RWPE2 (cell line): ENCODE data around the gene GCKR.
A peak's percentile ranks its signal among the peaks of the same experiment; 100 is the strongest.
"Not testable (repeated sequence)": the region's sequence is repeated elsewhere in the genome, so short reads cannot be mapped to it uniquely, and the experiment has no call there.

Source experiments
- ATAC-seq: fragments of 200-7000 bp; cut with Tn5 transposase; 3 replicates; pipeline ENCODE4 v1.9.1; 2021; ENCODE audit warnings: low read depth
- DNase-seq: peaks from one replicate; pipeline ENCODE4 v3.0.0-alpha.2; 2020; ENCODE audit warnings: low spot score
- H3K27ac ChIP-seq: fragments of 450-650 bp; 2 replicates; pipeline ENCODE4 v1.5.1; 2017; ENCODE audit warnings: mild to moderate bottlenecking; ENCODE audit not compliant: poor library complexity, severe bottlenecking
- H3K27me3 ChIP-seq: fragments of 250-450 bp; sonication (Bioruptor Pico); 2 replicates; pipeline ENCODE4 v1.5.1; 2021; ENCODE audit warnings: mild to moderate bottlenecking, moderate library complexity; ENCODE audit not compliant: insufficient read depth, poor library complexity, severe bottlenecking
- H3K36me3 ChIP-seq: fragments of 250-450 bp; sonication (Bioruptor Pico); 2 replicates; pipeline ENCODE4 v1.5.1; 2020; ENCODE audit warnings: low read depth, mild to moderate bottlenecking, moderate library complexity
- H3K4me1 ChIP-seq: fragments of 250-450 bp; sonication (Bioruptor Pico); 2 replicates; pipeline ENCODE4 v1.5.1; 2021; ENCODE audit warnings: mild to moderate bottlenecking, moderate library complexity; ENCODE audit not compliant: insufficient read depth, poor library complexity, severe bottlenecking
- H3K4me3 ChIP-seq: fragments of 250-450 bp; sonication (Bioruptor Pico); 2 replicates; pipeline ENCODE4 v1.5.1; 2021; ENCODE audit warnings: mild to moderate bottlenecking, moderate library complexity; ENCODE audit not compliant: severe bottlenecking
- H3K9me3 ChIP-seq: fragments of 250-450 bp; sonication (Bioruptor Pico); 2 replicates; pipeline ENCODE4 v1.5.1; 2021; ENCODE audit warnings: mild to moderate bottlenecking, moderate library complexity; ENCODE audit not compliant: severe bottlenecking
- TF ChIP-seq, protein P1 (sequence below): fragments of 450-650 bp; IDR thresholded peaks from one replicate; pipeline ENCODE4 v1.5.1; 2017; ENCODE audit warnings: mild to moderate bottlenecking, moderate library complexity; ENCODE audit not compliant: poor library complexity, severe bottlenecking

GCKR gene

DNA sequence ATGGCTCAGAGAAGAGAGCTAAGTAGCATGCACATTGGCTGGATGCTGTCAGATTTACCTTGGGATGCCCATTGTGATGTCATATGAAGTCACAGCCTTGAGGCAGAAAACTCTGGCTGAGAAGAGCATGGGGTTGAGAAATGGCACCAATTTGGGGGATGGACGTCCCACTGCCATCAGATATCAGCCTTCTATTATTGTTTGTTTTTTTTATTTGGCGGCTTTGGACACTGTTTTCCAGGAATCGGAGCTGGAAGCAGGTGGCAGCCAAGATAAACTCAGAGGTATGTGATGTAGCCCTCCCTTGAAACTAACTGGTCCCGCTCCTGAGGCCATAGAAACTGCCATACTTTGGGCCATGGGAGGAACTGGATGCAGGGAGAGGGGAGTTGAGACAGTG is 40.6 kb downstream of the GCKR start:
- Histone ChIP-seq H3K4me3 (no peak overlapping the region), H3K36me3 (no peaks in the 10 kb centered on the region), H3K27ac (no peak overlapping the region), H3K9me3 (no peaks in the 10 kb centered on the region), H3K4me1 (no peaks in the 10 kb centered on the region), H3K27me3 (no peaks in the 10 kb centered on the region)
- no peak for DNase-seq
- TF ChIP-seq, protein P1, sequence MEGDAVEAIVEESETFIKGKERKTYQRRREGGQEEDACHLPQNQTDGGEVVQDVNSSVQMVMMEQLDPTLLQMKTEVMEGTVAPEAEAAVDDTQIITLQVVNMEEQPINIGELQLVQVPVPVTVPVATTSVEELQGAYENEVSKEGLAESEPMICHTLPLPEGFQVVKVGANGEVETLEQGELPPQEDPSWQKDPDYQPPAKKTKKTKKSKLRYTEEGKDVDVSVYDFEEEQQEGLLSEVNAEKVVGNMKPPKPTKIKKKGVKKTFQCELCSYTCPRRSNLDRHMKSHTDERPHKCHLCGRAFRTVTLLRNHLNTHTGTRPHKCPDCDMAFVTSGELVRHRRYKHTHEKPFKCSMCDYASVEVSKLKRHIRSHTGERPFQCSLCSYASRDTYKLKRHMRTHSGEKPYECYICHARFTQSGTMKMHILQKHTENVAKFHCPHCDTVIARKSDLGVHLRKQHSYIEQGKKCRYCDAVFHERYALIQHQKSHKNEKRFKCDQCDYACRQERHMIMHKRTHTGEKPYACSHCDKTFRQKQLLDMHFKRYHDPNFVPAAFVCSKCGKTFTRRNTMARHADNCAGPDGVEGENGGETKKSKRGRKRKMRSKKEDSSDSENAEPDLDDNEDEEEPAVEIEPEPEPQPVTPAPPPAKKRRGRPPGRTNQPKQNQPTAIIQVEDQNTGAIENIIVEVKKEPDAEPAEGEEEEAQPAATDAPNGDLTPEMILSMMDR = no peak
- no peak for ATAC-seq

DNA sequence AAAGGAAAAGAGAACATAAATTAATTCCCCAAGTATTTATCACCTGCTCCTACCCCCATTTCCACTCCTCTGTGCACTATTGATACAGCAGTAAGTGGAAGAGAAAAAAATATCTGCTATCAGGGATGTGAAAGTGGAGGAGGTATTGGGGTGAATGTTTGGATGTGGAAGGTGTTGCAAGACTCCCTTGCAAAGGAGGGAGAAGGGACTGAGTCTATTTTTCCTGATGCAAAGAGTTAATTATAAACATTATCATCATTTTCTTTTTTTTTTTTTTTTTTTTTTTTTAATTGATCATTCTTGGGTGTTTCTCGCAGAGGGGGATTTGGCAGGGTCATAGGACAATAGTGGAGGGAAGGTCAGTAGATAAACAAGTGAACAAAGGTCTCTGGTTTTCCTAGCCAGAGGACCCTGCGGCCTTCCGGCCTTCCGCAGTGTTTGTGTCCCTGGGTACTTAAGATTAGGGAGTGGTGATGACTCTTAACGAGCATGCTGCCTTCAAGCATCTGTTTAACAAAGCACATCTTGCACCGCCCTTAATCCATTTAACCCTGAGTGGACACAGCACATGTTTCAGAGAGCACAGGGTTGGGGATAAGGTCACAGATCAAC is 42.3 kb downstream of the GCKR start:
- not testable (repeated sequence) for H3K27me3 ChIP-seq, H3K27ac ChIP-seq, H3K9me3 ChIP-seq, DNase-seq, H3K4me1 ChIP-seq, H3K36me3 ChIP-seq, ATAC-seq, H3K4me3 ChIP-seq

DNA sequence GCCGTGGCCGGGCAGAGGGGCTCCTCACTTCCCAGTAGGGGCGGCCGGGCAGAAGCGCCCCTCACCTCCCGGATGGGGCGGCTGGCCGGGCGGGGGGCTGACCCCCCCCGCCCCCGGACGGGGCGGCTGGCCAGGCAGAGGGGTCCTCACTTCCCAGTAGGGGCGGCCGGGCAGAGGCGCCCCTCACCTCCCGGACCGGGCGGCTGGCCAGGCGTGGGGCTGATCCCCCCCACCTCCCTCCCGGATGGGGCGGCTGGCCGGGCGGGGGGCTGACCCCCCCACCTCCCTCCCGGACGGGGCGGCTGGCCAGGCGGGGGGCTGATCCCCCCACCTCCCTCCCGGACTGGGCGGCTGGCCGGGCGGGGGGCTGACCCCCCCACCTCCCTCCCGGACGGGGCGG is 43.0 kb downstream of the GCKR start:
- not testable (repeated sequence) for ATAC-seq

DNA sequence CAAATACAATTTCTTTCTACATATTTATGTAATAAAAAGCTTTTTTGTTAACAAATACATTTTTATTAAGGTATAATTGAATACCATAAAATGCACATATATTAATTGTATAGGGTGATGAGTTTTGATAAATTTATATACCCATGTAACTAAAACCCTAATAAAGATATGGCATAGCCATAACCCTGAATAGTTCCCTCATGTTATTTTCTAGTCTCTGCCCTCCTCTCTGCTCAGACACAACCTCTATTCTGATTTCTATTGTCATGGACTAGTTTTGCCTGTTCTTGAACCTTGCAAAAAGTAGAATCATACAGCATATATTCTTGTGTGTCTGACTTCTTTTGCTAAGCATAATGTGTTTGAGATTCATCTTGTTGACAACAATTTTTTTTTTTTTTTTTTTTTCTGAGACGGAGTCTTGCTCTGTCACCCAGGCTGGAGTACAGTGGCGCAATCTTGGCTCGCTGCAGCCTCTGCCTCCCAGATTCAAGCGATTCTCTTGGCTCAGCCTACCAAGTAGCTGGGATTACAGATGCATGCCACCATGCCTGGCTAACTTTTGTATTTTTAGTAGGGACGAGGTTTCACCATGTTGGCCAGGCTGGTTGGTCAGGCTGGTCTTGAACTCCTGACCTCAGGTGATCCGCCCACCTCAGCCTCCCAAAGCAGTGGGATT is 47.6 kb downstream of the GCKR start:
- TF ChIP-seq, protein P1 = no peak
- Histone ChIP-seq H3K9me3 (no peaks in the 10 kb centered on the region), H3K27ac (no peak overlapping the region), H3K27me3 (no peaks in the 10 kb centered on the region), H3K4me1 (no peaks in the 10 kb centered on the region), H3K4me3 (no peak overlapping the region), H3K36me3 (no peaks in the 10 kb centered on the region)
- no peak for DNase-seq
- ATAC-seq = no peak

More for the DNA sequence above, 43.0 kb downstream of the GCKR start:
- not testable (repeated sequence) for H3K27me3 ChIP-seq, H3K27ac ChIP-seq, H3K36me3 ChIP-seq, H3K4me3 ChIP-seq, H3K4me1 ChIP-seq, H3K9me3 ChIP-seq, DNase-seq

DNA sequence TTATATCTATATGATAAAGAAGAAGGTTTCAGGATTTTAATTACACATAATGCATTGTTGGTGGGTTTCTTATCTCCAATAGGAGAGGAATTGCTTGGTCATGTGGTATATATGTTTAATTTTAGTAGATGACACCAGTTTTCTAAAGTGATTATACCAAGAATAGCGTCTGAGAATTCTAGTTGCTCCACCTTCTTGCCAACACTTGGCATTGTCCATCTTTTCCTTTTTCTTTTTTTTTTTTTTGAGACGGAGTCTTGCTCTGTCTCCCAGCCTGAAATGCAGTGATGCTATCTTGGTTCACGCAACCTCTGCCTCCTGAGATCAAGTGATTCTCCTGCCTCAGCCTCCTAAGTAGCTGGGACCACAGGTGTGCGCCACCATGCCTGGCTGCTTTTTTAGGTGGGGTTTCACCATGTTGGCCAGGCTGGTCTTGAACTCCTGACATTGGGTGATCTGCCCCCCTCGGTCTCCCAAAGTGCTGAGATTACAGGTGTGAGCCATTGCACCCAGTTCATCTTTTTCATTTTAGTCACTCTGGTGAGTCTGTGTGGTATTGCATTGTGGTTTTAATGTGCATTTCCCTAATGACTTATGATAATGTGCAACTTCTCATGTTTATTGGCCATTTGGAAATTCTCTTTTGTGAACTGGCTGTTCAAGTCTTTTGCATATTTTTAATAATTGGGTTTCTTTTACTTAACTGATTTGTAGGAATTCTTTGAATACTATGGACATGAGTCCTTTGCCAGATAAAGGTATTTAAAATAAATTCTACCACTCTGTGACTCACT is 48.9 kb downstream of the GCKR start:
- Histone ChIP-seq H3K4me1 (no peaks in the 10 kb centered on the region), H3K36me3 (no peaks in the 10 kb centered on the region), H3K4me3 (no peak overlapping the region), H3K27me3 (no peaks in the 10 kb centered on the region), H3K27ac (peak overlapping the region; percentile 13), H3K9me3 (no peaks in the 10 kb centered on the region)
- peak; percentile 79 for ATAC-seq
- TF ChIP-seq, protein P1 = no peak
- DNase-seq = no peak
